ENCODE data around the gene ANK3. TPM values are rescaled to one million over a fixed set of nuclear protein-coding genes. Genes with fewer than 3 reads are reported as not detected.

The ANK3 gene
- total and polyA plus RNA-seq, 2 experiments from 2014 or later = 26.2 to 49.0 TPM

- H3K79me2 ChIP-seq = no peaks in the 10 kb centered on the region
- H4K20me1 ChIP-seq (ENCODE audit: insufficient read depth, poor library complexity, severe bottlenecking) = no peaks in the 10 kb centered on the region
- WGBS (ENCODE audit: low lambda C conversion rate, missing lambda C conversion rate) = 86% methylated on average over 5 of the region's 5 CpGs
- TF ChIP-seq CTCF (IDR thresholded peaks at IDR 0.05; ENCODE audit: poor library complexity) (no peak), EZH2 (IDR thresholded peaks at IDR 0.05; ENCODE audit: borderline replicate concordance) (no peak), EZH2phosphoT487 (IDR thresholded peaks at IDR 0.05; ENCODE audit: low read depth, severe bottlenecking, unreplicated experiment) (no peak)
- H3K4me1 ChIP-seq (ENCODE audit: insufficient read depth) = no peaks in the 10 kb centered on the region
- no peaks in the 10 kb centered on the region for H3K27me3 ChIP-seq
- no peak overlapping the region for H3K4me3 ChIP-seq
- H3K4me2 ChIP-seq = no peak overlapping the region
- H3K9me2 ChIP-seq (replicated peaks; ENCODE audit: insufficient read depth) = no peaks in the 10 kb centered on the region
- no peak overlapping the region for H2AFZ ChIP-seq
- H3K27ac ChIP-seq = no peak overlapping the region
- H3K9me3 ChIP-seq (ENCODE audit: low read depth) = no peaks in the 10 kb centered on the region
- no peaks in the 10 kb centered on the region for H3K36me3 ChIP-seq (replicated peaks; ENCODE audit: insufficient read depth, low read depth)
- DNase-seq (ENCODE audit: low spot score) = no peak
These were observed 181.8 kb downstream of the ANK3 start for GRCh38 chr10:60207894-60208293.

GRCh38 chr10:60206735-60207134, 182.9 kb downstream of the ANK3 start:
- Histone ChIP-seq H3K9me3 (ENCODE audit: low read depth) (no peaks in the 10 kb centered on the region), H4K20me1 (ENCODE audit: insufficient read depth, poor library complexity, severe bottlenecking) (no peaks in the 10 kb centered on the region), H3K27ac (no peak overlapping the region), H3K36me3 (replicated peaks; ENCODE audit: insufficient read depth, low read depth) (no peaks in the 10 kb centered on the region), H3K4me2 (no peak overlapping the region), H3K4me3 (no peak overlapping the region), H2AFZ (no peak overlapping the region), H3K4me1 (ENCODE audit: insufficient read depth) (no peaks in the 10 kb centered on the region), H3K9me2 (replicated peaks; ENCODE audit: insufficient read depth) (no peaks in the 10 kb centered on the region), H3K79me2 (no peaks in the 10 kb centered on the region), H3K27me3 (no peaks in the 10 kb centered on the region)
- WGBS (ENCODE audit: low lambda C conversion rate, missing lambda C conversion rate) = 50% methylated on average over 4 of the region's 4 CpGs
- peak; percentile 19 for DNase-seq (ENCODE audit: low spot score)
- TF ChIP-seq CTCF (IDR thresholded peaks at IDR 0.05; ENCODE audit: poor library complexity) = no peak
- TF ChIP-seq EZH2 (IDR thresholded peaks at IDR 0.05; ENCODE audit: borderline replicate concordance) = no peak
- TF ChIP-seq EZH2phosphoT487 (IDR thresholded peaks at IDR 0.05; ENCODE audit: low read depth, severe bottlenecking, unreplicated experiment) = no peak

- no peaks in the 10 kb centered on the region for H3K9me2 ChIP-seq (replicated peaks; ENCODE audit: insufficient read depth)
- no peak overlapping the region for H2AFZ ChIP-seq
- H3K4me1 ChIP-seq (ENCODE audit: insufficient read depth) = no peaks in the 10 kb centered on the region
- no peak overlapping the region for H3K27ac ChIP-seq
- H3K4me3 ChIP-seq = no peak overlapping the region
- no peak overlapping the region for H3K4me2 ChIP-seq
- no peak for TF ChIP-seq CTCF (IDR thresholded peaks at IDR 0.05; ENCODE audit: poor library complexity)
- no peak for DNase-seq (ENCODE audit: low spot score)
- 79% methylated on average over 3 of the region's 3 CpGs for WGBS (ENCODE audit: low lambda C conversion rate, missing lambda C conversion rate)
- H3K36me3 ChIP-seq (replicated peaks; ENCODE audit: insufficient read depth, low read depth) = no peaks in the 10 kb centered on the region
- H3K79me2 ChIP-seq = no peaks in the 10 kb centered on the region
- H3K9me3 ChIP-seq (ENCODE audit: low read depth) = no peaks in the 10 kb centered on the region
- no peaks in the 10 kb centered on the region for H4K20me1 ChIP-seq (ENCODE audit: insufficient read depth, poor library complexity, severe bottlenecking)
- no peaks in the 10 kb centered on the region for H3K27me3 ChIP-seq
These were observed 183.9 kb downstream of the ANK3 start for GRCh38 chr10:60205741-60206140.

- H3K9me3 ChIP-seq (ENCODE audit: low read depth) = no peaks in the 10 kb centered on the region
- H3K79me2 ChIP-seq = no peaks in the 10 kb centered on the region
- H3K4me1 ChIP-seq (ENCODE audit: insufficient read depth) = no peaks in the 10 kb centered on the region
- no peaks in the 10 kb centered on the region for H3K9me2 ChIP-seq (replicated peaks; ENCODE audit: insufficient read depth)
- 54% methylated on average over 1 of the region's 1 CpG for WGBS (ENCODE audit: low lambda C conversion rate, missing lambda C conversion rate)
- TF ChIP-seq EZH2phosphoT487 (IDR thresholded peaks at IDR 0.05; ENCODE audit: low read depth, severe bottlenecking, unreplicated experiment) (no peak), EZH2 (IDR thresholded peaks at IDR 0.05; ENCODE audit: borderline replicate concordance) (no peak), CTCF (IDR thresholded peaks at IDR 0.05; ENCODE audit: poor library complexity) (peak; percentile 60)
- H3K36me3 ChIP-seq (replicated peaks; ENCODE audit: insufficient read depth, low read depth) = no peaks in the 10 kb centered on the region
- H4K20me1 ChIP-seq (ENCODE audit: insufficient read depth, poor library complexity, severe bottlenecking) = no peaks in the 10 kb centered on the region
- no peaks in the 10 kb centered on the region for H3K27me3 ChIP-seq
- DNase-seq (ENCODE audit: low spot score) = peak; percentile 60
- no peak overlapping the region for H3K27ac ChIP-seq
- H2AFZ ChIP-seq = no peak overlapping the region
- H3K4me3 ChIP-seq = no peak overlapping the region
- no peak overlapping the region for H3K4me2 ChIP-seq
These were observed 185.6 kb downstream of the ANK3 start for GRCh38 chr10:60203993-60204618.
